OCI-LY7 (cell line): ENCODE measurements around the gene CERS4.

ENCODE experiments used
- EZH2phosphoT487 ChIP-seq: fragments of 200-600 bp; sonication (generic); IDR thresholded peaks from 2 replicates; pipeline ENCODE4 v1.6.1; 2018; ENCODE audit warnings: low read depth, borderline replicate concordance, mild to moderate bottlenecking, mixed run types, antibody characterized with exemption, low read length, moderate library complexity, mixed read lengths
- TF ChIP-seq, protein P1 (sequence below): fragments of 200-600 bp; sonication (generic); conservative IDR thresholded peaks from 2 replicates; pipeline ENCODE4 v1.5.1; 2014; ENCODE audit warnings: mild to moderate bottlenecking, antibody characterized with exemption, low read length, moderate library complexity, mixed read lengths

DNA sequence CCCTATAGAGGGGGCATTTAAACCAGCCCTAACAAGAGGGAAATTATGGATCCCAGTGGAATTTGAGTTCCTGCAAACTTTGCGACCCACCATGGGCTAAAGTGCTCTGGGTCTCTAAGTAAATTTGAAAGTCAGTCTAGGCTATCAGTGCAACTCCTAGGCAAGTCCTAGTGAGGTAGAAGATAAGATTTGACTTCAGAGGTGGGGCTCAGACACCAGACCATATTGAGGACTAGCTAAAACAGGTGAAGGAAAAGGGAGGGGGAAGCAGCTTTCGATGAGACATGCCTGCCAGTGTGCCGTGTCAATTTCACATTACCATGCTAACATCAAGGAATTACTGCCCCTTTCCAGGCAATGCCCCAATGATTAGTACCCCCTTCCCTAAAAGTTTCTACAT, 60.6 kb downstream of the CERS4 start:
- TF ChIP-seq, protein P1, sequence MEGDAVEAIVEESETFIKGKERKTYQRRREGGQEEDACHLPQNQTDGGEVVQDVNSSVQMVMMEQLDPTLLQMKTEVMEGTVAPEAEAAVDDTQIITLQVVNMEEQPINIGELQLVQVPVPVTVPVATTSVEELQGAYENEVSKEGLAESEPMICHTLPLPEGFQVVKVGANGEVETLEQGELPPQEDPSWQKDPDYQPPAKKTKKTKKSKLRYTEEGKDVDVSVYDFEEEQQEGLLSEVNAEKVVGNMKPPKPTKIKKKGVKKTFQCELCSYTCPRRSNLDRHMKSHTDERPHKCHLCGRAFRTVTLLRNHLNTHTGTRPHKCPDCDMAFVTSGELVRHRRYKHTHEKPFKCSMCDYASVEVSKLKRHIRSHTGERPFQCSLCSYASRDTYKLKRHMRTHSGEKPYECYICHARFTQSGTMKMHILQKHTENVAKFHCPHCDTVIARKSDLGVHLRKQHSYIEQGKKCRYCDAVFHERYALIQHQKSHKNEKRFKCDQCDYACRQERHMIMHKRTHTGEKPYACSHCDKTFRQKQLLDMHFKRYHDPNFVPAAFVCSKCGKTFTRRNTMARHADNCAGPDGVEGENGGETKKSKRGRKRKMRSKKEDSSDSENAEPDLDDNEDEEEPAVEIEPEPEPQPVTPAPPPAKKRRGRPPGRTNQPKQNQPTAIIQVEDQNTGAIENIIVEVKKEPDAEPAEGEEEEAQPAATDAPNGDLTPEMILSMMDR, result no peak
- no peak for TF ChIP-seq EZH2phosphoT487
